IPS DF 19.7 (cell line): Measurements from ENCODE around the gene CSTF2.
"Not testable (repeated sequence)": the region's sequence is repeated elsewhere in the genome, so short reads cannot be mapped to it uniquely, and the experiment has no call there.

Experiments used
- DNase-seq: peaks from one replicate; pipeline ENCODE4 v3.0.0-alpha.2; 2013; ENCODE audit warnings: low read depth, low spot score

CSTF2 gene

GRCh38 chrX:100819837-100820666 lies at the start of gene CSTF2:
CSTF2 (plus strand) TSS chrX:100820391; CDS start chrX:100820417, 26 bp downstream.
- DNase-seq = peak; percentile 35

- not testable (repeated sequence) for DNase-seq
Measured at GRCh38 chrX:100796371-100796770, 23.8 kb upstream of the CSTF2 start.

- DNase-seq = no peak
Measured at GRCh38 chrX:100797359-100797758, 22.8 kb upstream of the CSTF2 start.

- DNase-seq = no peak
Measured at GRCh38 chrX:100798484-100799214, 21.5 kb upstream of the CSTF2 start.

- no peak for DNase-seq
Measured at GRCh38 chrX:100802843-100803242, 17.3 kb upstream of the CSTF2 start.

- no peak for DNase-seq
Measured at GRCh38 chrX:100804780-100805179, 15.4 kb upstream of the CSTF2 start.

- not testable (repeated sequence) for DNase-seq
Measured at GRCh38 chrX:100808265-100808664, 11.9 kb upstream of the CSTF2 start.

GRCh38 chrX:100812216-100813158 lies 7.7 kb upstream of the CSTF2 start:
- DNase-seq = no peak

GRCh38 chrX:100817340-100817739 lies 2.9 kb upstream of the CSTF2 start:
- DNase-seq = no peak

GRCh38 chrX:100819534-100819836 lies 706 bp upstream of the CSTF2 start:
- no peak for DNase-seq

GRCh38 chrX:100829730-100830129 lies 9.5 kb downstream of the CSTF2 start:
- DNase-seq = no peak

GRCh38 chrX:100830143-100830542 lies 10.0 kb downstream of the CSTF2 start:
- DNase-seq = no peak

- DNase-seq = no peak
Measured at GRCh38 chrX:100830547-100830946, 10.4 kb downstream of the CSTF2 start.

- no peak for DNase-seq
Measured at GRCh38 chrX:100831219-100831946, 11.2 kb downstream of the CSTF2 start.

GRCh38 chrX:100850317-100850716 lies 30.1 kb downstream of the CSTF2 start:
- DNase-seq = no peak

- no peak for DNase-seq
Measured at GRCh38 chrX:100852810-100853209, 32.6 kb downstream of the CSTF2 start.

- DNase-seq = no peak
Measured at GRCh38 chrX:100863326-100863864, 43.2 kb downstream of the CSTF2 start.

- no peak for DNase-seq
Measured at GRCh38 chrX:100864657-100865391, 44.6 kb downstream of the CSTF2 start.

- DNase-seq = no peak
Measured at GRCh38 chrX:100868273-100868672, 48.1 kb downstream of the CSTF2 start.

GRCh38 chrX:100870527-100870926 lies 50.3 kb downstream of the CSTF2 start:
- no peak for DNase-seq
